Dendritic cell treated with granulocyte-macrophage colony-stimulating factor and Interleukin-4, amounts not matched to agents 40 ng/mL and 50 ng/mL, for 4 days (primary cell): ENCODE measurements around the gene MTA2.
"Not testable (repeated sequence)": the region's sequence is repeated elsewhere in the genome, so short reads cannot be mapped to it uniquely, and the experiment has no call there.

ENCODE experiments used
- H3K27ac Mint-ChIP-seq: one replicate; pipeline ENCODE4 v1.8.0; 2022; ENCODE audit warnings: mild to moderate bottlenecking, mixed read lengths
- H3K27me3 Mint-ChIP-seq: one replicate; pipeline ENCODE4 v1.8.0; 2022; ENCODE audit warnings: mild to moderate bottlenecking, mixed read lengths
- H3K36me3 Mint-ChIP-seq: one replicate; pipeline ENCODE4 v1.8.0; 2022; ENCODE audit warnings: low read depth, mixed read lengths
- H3K4me1 Mint-ChIP-seq: one replicate; pipeline ENCODE4 v1.8.0; 2022; ENCODE audit warnings: low read depth, mixed read lengths
- H3K4me3 Mint-ChIP-seq: one replicate; pipeline ENCODE4 v1.8.0; 2022; ENCODE audit warnings: mild to moderate bottlenecking, moderate library complexity, mixed read lengths
- H3K9me3 Mint-ChIP-seq: one replicate; pipeline ENCODE4 v1.8.0; 2022; ENCODE audit warnings: mixed read lengths
- intact Hi-C: fragments of 100-400 bp; cut with micrococcal nuclease; formaldehyde crosslinking; loops from one replicate; pipeline ENCODE4 v1.15.0; 2022

MTA2 gene

GRCh38 chr11:62622476-62623089 is 20.9 kb upstream of the MTA2 start:
- peaks cover 27% of the 10 kb centered on the region for H3K4me1 Mint-ChIP-seq
- peak overlapping the region; percentile 98 for H3K4me3 Mint-ChIP-seq
- no peaks in the 10 kb centered on the region for H3K27me3 Mint-ChIP-seq
- intact Hi-C loops = no loop called here
- peaks cover 56% of the 10 kb centered on the region for H3K36me3 Mint-ChIP-seq
- no peaks in the 10 kb centered on the region for H3K9me3 Mint-ChIP-seq
- peak overlapping the region; percentile 94 for H3K27ac Mint-ChIP-seq

- Mint-ChIP-seq H3K27ac (peak within 1 kb of the TSS; percentile 94), H3K36me3 (peaks cover 56% of the 10 kb centered on the region), H3K4me3 (peak within 1 kb of the TSS; percentile 98), H3K9me3 (no peaks in the 10 kb centered on the region), H3K4me1 (peaks cover 27% of the 10 kb centered on the region), H3K27me3 (no peaks in the 10 kb centered on the region)
- intact Hi-C loops = no loop called here
Measured at GRCh38 chr11:62621567-62622470, 20.2 kb upstream of the MTA2 start, which contains the start of gene B3GAT3. TSS of gene B3GAT3 (minus strand) at chr11:62621986. CDS start at chr11:62621947, 39 bp downstream.

GRCh38 chr11:62621027-62621566 is 19.4 kb upstream of the MTA2 start:
- peak overlapping the region; percentile 98 for H3K4me3 Mint-ChIP-seq
- intact Hi-C loops = no loop called here
- H3K36me3 Mint-ChIP-seq = peaks cover 56% of the 10 kb centered on the region
- no peaks in the 10 kb centered on the region for H3K9me3 Mint-ChIP-seq
- no peaks in the 10 kb centered on the region for H3K27me3 Mint-ChIP-seq
- peaks cover 27% of the 10 kb centered on the region for H3K4me1 Mint-ChIP-seq
- peak overlapping the region; percentile 94 for H3K27ac Mint-ChIP-seq

- intact Hi-C loops, H3K4me3 Mint-ChIP-seq, H3K27me3 Mint-ChIP-seq, H3K9me3 Mint-ChIP-seq: not testable (repeated sequence)
- H3K36me3 Mint-ChIP-seq = peaks cover 57% of the 10 kb centered on the region
- peaks cover 37% of the 10 kb centered on the region for H3K4me1 Mint-ChIP-seq
- peak overlapping the region; percentile 34 for H3K27ac Mint-ChIP-seq
Measured at GRCh38 chr11:62616957-62617356, 15.3 kb upstream of the MTA2 start.

- H3K4me1 Mint-ChIP-seq = peaks cover 40% of the 10 kb centered on the region
Measured at GRCh38 chr11:62615521-62615920, 13.9 kb upstream of the MTA2 start.

GRCh38 chr11:62614275-62614674 is 12.6 kb upstream of the MTA2 start:
- Mint-ChIP-seq H3K4me1 (peaks cover 46% of the 10 kb centered on the region), H3K36me3 (peaks cover 72% of the 10 kb centered on the region), H3K27ac (peak overlapping the region; percentile 73), H3K27me3 (no peaks in the 10 kb centered on the region), H3K9me3 (no peaks in the 10 kb centered on the region), H3K4me3 (no peak overlapping the region)
- intact Hi-C loops = no loop called here

More at GRCh38 chr11:62615521-62615920, 13.9 kb upstream of the MTA2 start:
- H3K27me3 Mint-ChIP-seq = no peaks in the 10 kb centered on the region
- intact Hi-C loops = no loop called here
- no peak overlapping the region for H3K4me3 Mint-ChIP-seq
- H3K27ac Mint-ChIP-seq = peak overlapping the region; percentile 73
- no peaks in the 10 kb centered on the region for H3K9me3 Mint-ChIP-seq
- peaks cover 60% of the 10 kb centered on the region for H3K36me3 Mint-ChIP-seq

- peaks cover 74% of the 10 kb centered on the region for H3K36me3 Mint-ChIP-seq
- no peaks in the 10 kb centered on the region for H3K27me3 Mint-ChIP-seq
- intact Hi-C loops = no loop called here
- H3K4me3 Mint-ChIP-seq = peak overlapping the region; percentile 4
- H3K4me1 Mint-ChIP-seq = peaks cover 49% of the 10 kb centered on the region
- H3K27ac Mint-ChIP-seq = peak overlapping the region; percentile 73
- H3K9me3 Mint-ChIP-seq = no peaks in the 10 kb centered on the region
Measured at GRCh38 chr11:62613291-62613778, 11.7 kb upstream of the MTA2 start.

GRCh38 chr11:62612366-62613290 is 11.0 kb upstream of the MTA2 start, which contains the start of the genes EML3 and ROM1:
TSS of gene EML3 (minus strand) at chr11:62612775. CDS start at chr11:62612457, 318 bp downstream.
TSS of gene ROM1 (plus strand) at chr11:62613257. CDS start at chr11:62613282, 25 bp downstream.
- Mint-ChIP-seq H3K9me3 (no peaks in the 10 kb centered on the region), H3K27ac (peak within 1 kb of the TSS; percentile 91), H3K36me3 (peaks cover 79% of the 10 kb centered on the region), H3K4me3 (peak within 1 kb of the TSS; percentile 100), H3K4me1 (peaks cover 56% of the 10 kb centered on the region), H3K27me3 (no peaks in the 10 kb centered on the region)
- intact Hi-C loops = no loop called here

- peak overlapping the region; percentile 91 for H3K27ac Mint-ChIP-seq
- no peaks in the 10 kb centered on the region for H3K27me3 Mint-ChIP-seq
- H3K9me3 Mint-ChIP-seq = no peaks in the 10 kb centered on the region
- intact Hi-C loops = no loop called here
- H3K4me1 Mint-ChIP-seq = peaks cover 60% of the 10 kb centered on the region
- peaks cover 79% of the 10 kb centered on the region for H3K36me3 Mint-ChIP-seq
- peak overlapping the region; percentile 100 for H3K4me3 Mint-ChIP-seq
Measured at GRCh38 chr11:62611705-62612365, 10.2 kb upstream of the MTA2 start.

GRCh38 chr11:62610814-62611704 is 9.4 kb upstream of the MTA2 start:
- Mint-ChIP-seq H3K36me3 (peaks cover 79% of the 10 kb centered on the region), H3K27me3 (no peaks in the 10 kb centered on the region), H3K9me3 (no peaks in the 10 kb centered on the region), H3K4me1 (peaks cover 60% of the 10 kb centered on the region), H3K27ac (peak overlapping the region; percentile 91), H3K4me3 (peak overlapping the region; percentile 100)
- intact Hi-C loops = no loop called here

GRCh38 chr11:62610403-62610802 is 8.7 kb upstream of the MTA2 start:
- no peaks in the 10 kb centered on the region for H3K27me3 Mint-ChIP-seq
- peak overlapping the region; percentile 60 for H3K4me3 Mint-ChIP-seq
- peaks cover 65% of the 10 kb centered on the region for H3K4me1 Mint-ChIP-seq
- peaks cover 79% of the 10 kb centered on the region for H3K36me3 Mint-ChIP-seq
- no peaks in the 10 kb centered on the region for H3K9me3 Mint-ChIP-seq
- peak overlapping the region; percentile 91 for H3K27ac Mint-ChIP-seq
- intact Hi-C loops = no loop called here

- H3K4me1 Mint-ChIP-seq = peaks cover 67% of the 10 kb centered on the region
- H3K4me3 Mint-ChIP-seq = no peak overlapping the region
- intact Hi-C loops = no loop called here
- H3K27me3 Mint-ChIP-seq = no peaks in the 10 kb centered on the region
- H3K36me3 Mint-ChIP-seq = peaks cover 82% of the 10 kb centered on the region
- H3K27ac Mint-ChIP-seq = no peak overlapping the region
- no peaks in the 10 kb centered on the region for H3K9me3 Mint-ChIP-seq
Measured at GRCh38 chr11:62608776-62609175, 7.1 kb upstream of the MTA2 start.
